Endothelial cell of umbilical vein (primary cell): ENCODE data around the gene OSBPL10. TPM values are rescaled to one million over a fixed set of nuclear protein-coding genes. Genes with fewer than 3 reads are reported as not detected.

Source experiments
- BruUV-seq: library from RNA; stranded (reverse); fragments of 400-500 nt; replicated peaks from 2 replicates; lab custom pipeline; 2021; lab: Mats Ljungman, UMichigan
- CTCF ChIA-PET: fragments of 300-600, 350-600 bp; sonication (Branson Sonifier 250); formaldehyde crosslinking; loops from one replicate; lab custom pipeline; 2021; ENCODE audit warnings: antibody characterized with exemption, inconsistent platforms; lab: Charles Lee
- POLR2A ChIA-PET: fragments of 300-600, 350-600 bp; sonication (Branson Sonifier 250); formaldehyde crosslinking; loops from one replicate; lab custom pipeline; 2021; ENCODE audit warnings: antibody characterized with exemption, inconsistent platforms; lab: Charles Lee
- DNase-seq: peaks from one replicate; pipeline ENCODE4 v3.0.0-alpha.2; 2011; ENCODE audit warnings: low read depth, low spot score
- FAIRE-seq: peaks from 2 replicates; lab custom pipeline; 2011; peaks lifted over from hg19 to GRCh38; lab: Jason Lieb, UNC
- H2AFZ ChIP-seq: 2 replicates; pipeline ENCODE4 v1.6.0; 2012; ENCODE audit warnings: low read depth, low read length, control low read depth, inconsistent platforms
- H3K27ac ChIP-seq: 2 replicates; pipeline ENCODE4 v1.5.1; 2011; ENCODE audit warnings: low read depth, mild to moderate bottlenecking, control low read depth, low read length, moderate library complexity; ENCODE audit not compliant: insufficient read depth
- H3K27me3 ChIP-seq, 2 experiments: 2 replicates each; pipeline versions ENCODE4 v1.6.0 to v1.6.1; 2011; ENCODE audit warnings: low read length in 2 of 2, mixed read lengths in 1 of 2; ENCODE audit not compliant: control insufficient read depth in 2 of 2, insufficient read depth in 2 of 2
- H3K36me3 ChIP-seq, 2 experiments: 2 replicates in 1 of 2; 3 replicates in 1 of 2; pipeline ENCODE4 v1.5.1; 2011; ENCODE audit warnings: low read length in 2 of 2, mild to moderate bottlenecking in 1 of 2, moderate library complexity in 1 of 2; ENCODE audit not compliant: control insufficient read depth in 2 of 2, insufficient read depth in 2 of 2; ENCODE audit errors: extremely low read depth in 1 of 2
- H3K4me1 ChIP-seq: 3 replicates; pipeline ENCODE4 v1.5.1; 2011; ENCODE audit warnings: mild to moderate bottlenecking, low read length; ENCODE audit not compliant: control insufficient read depth, insufficient read depth; ENCODE audit errors: extremely low read depth
- H3K4me2 ChIP-seq: 2 replicates; pipeline ENCODE4 v1.6.1; 2011; ENCODE audit warnings: low read length, control low read depth, mixed read lengths; ENCODE audit not compliant: insufficient read depth
- H3K4me3 ChIP-seq, 3 experiments: fragments of 200-600 bp in 1 of 3; sonication (generic), shearing (Covaris generic) in 1 of 3; replicated peaks in 1 of 3; 2 replicates each; pipeline ENCODE4 v1.5.1; 2011 to 2016; ENCODE audit warnings: control low read depth in 3 of 3, low read length in 3 of 3, mild to moderate bottlenecking in 2 of 3, inconsistent platforms in 1 of 3, low read depth in 1 of 3, moderate library complexity in 1 of 3; ENCODE audit not compliant: insufficient read depth in 1 of 3
- H3K79me2 ChIP-seq: 2 replicates; pipeline ENCODE4 v1.6.0; 2012; ENCODE audit warnings: low read length, inconsistent platforms; ENCODE audit not compliant: control insufficient read depth, insufficient read depth
- H3K9ac ChIP-seq: replicated peaks from 2 replicates; pipeline ENCODE3; 2011; ENCODE audit warnings: low read length, control low read depth; ENCODE audit not compliant: insufficient read depth; ENCODE audit errors: extremely low read depth
- H3K9me1 ChIP-seq: replicated peaks from 3 replicates; pipeline ENCODE4 v1.6.0; 2011; ENCODE audit warnings: mild to moderate bottlenecking, low read length; ENCODE audit not compliant: control insufficient read depth, insufficient read depth; ENCODE audit errors: extremely low read depth
- H3K9me3 ChIP-seq: replicated peaks from 2 replicates; pipeline ENCODE4 v1.5.1; 2012; ENCODE audit warnings: low read length, inconsistent platforms; ENCODE audit not compliant: control insufficient read depth, insufficient read depth
- H4K20me1 ChIP-seq: replicated peaks from 2 replicates; pipeline ENCODE3; 2011; ENCODE audit warnings: mild to moderate bottlenecking, low read length; ENCODE audit not compliant: control insufficient read depth, insufficient read depth; ENCODE audit errors: extremely low read depth
- EZH2 ChIP-seq: IDR thresholded peaks from 2 replicates; pipeline ENCODE4 v1.6.1; 2012; ENCODE audit warnings: borderline replicate concordance, low read depth, mild to moderate bottlenecking, moderate library complexity, low read length, inconsistent platforms; ENCODE audit not compliant: severe bottlenecking
- FOS ChIP-seq: IDR thresholded peaks from 2 replicates; pipeline ENCODE4 v1.6.1; 2011; ENCODE audit warnings: mild to moderate bottlenecking, low read length, moderate library complexity, borderline replicate concordance; ENCODE audit not compliant: insufficient read depth
- GATA2 ChIP-seq: IDR thresholded peaks from 2 replicates; pipeline ENCODE4 v1.7.0; 2011; ENCODE audit warnings: low read depth, mild to moderate bottlenecking, moderate library complexity, mixed read lengths, low read length; ENCODE audit not compliant: insufficient read length, insufficient read depth
- MYC ChIP-seq: IDR thresholded peaks from one replicate; pipeline ENCODE4 v1.6.1; 2011; ENCODE audit warnings: mild to moderate bottlenecking, low read depth, low read length
- POLR2A ChIP-seq: IDR thresholded peaks from 2 replicates; pipeline ENCODE4 v1.6.1; 2012; ENCODE audit warnings: low read depth, mild to moderate bottlenecking, control low read depth, low read length
- POLR2AphosphoS5 ChIP-seq: IDR thresholded peaks from 2 replicates; pipeline ENCODE4 v1.6.1; 2012; ENCODE audit warnings: low read depth, mild to moderate bottlenecking, control low read depth, low read length, moderate library complexity; ENCODE audit not compliant: insufficient read depth
- dilution Hi-C: fragments of 300-500 bp; cut with MboI; formaldehyde crosslinking; loops from one replicate; pipeline ENCODE4 v1.15.0; 2019; ENCODE audit warnings: low sequenced_read_pairs; ENCODE audit not compliant: extremely low pct_ligation_motif_present
- intact Hi-C: fragments of 100-400 bp; cut with micrococcal nuclease; formaldehyde crosslinking; loops from one replicate; pipeline ENCODE4 v1.10.0; 2022
- polyA plus RNA-seq, 4 experiments: library from polyadenylated mRNA; depleted of rRNA in 3 of 4; stranded (reverse) in 3 of 4; unstranded in 1 of 4; fragments of >200 nt; gene quantifications; 2 replicates each; pipeline versions ENCODE4 v1.2.1 to v1.2.3, GENCODE V29; 2011 to 2012; ENCODE audit warnings: missing spikeins in 1 of 4
- total RNA-seq: library from RNA; stranded (reverse); gene quantifications from 2 replicates; pipeline ENCODE4 v1.2.3, GENCODE V29; 2021
- TF ChIP-seq, protein P1 (sequence below): IDR thresholded peaks from 2 replicates; pipeline ENCODE4 v1.6.1; 2011; ENCODE audit not compliant: insufficient read depth, insufficient read length

Gene OSBPL10
- total and polyA plus RNA-seq, 2 donors (not counting 3 experiments of a cell fraction or from before 2014, with no cell fraction given), result 10.8 to 47.6 TPM

DNA sequence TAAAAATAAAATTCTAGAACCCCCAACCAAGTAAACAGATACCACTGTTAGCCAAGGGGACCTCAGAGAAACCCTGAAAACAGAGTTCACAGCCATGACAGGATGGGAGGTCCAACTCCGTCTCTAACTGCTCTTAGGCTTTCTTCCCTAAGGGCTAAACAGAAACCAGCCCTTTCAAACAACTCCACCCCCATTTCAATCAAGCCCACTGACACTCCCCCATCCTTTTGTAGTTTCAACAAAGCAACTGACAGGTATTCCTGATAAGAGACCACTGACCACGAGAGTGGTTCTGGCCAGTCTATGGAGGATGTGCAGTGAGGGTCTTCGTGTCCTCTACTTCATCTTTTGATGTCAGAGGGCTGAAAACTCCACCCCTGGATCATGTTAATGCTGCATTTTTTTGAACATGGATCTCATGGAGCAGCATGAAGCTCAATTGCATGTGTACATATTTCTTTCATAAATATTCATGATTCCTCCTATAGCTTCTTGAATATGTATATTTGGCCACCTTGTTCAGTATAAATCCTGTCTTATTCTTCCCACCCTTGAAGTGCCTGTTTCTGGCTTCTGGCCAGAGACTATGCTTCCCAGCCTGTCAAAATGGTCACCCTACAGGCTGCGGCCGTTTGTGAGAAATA, 222.6 kb downstream of the OSBPL10 start:
- FAIRE-seq (no peak), DNase-seq (no peak)
- Histone ChIP-seq H4K20me1 (no peaks in the 10 kb centered on the region), H3K9me1 (no peaks in the 10 kb centered on the region), H3K9me3 (no peaks in the 10 kb centered on the region), H2AFZ (no peak overlapping the region), H3K27ac (no peak overlapping the region), H3K36me3 (no peaks in the 10 kb centered on the region), H3K27me3 (no peaks in the 10 kb centered on the region), H3K4me3 (no peak overlapping the region), H3K4me2 (no peak overlapping the region), H3K9ac (no peak overlapping the region), H3K79me2 (no peaks in the 10 kb centered on the region), H3K4me1 (no peaks in the 10 kb centered on the region)
- CTCF ChIA-PET, result interaction anchor here (1.0 kb wide), 1 partner anchor 10 kb away, joined by 3 read pairs; no protein-coding TSS in a partner anchor
- BruUV-seq, result no TSS peak
- no peak for TF ChIP-seq POLR2A
- no peak for TF ChIP-seq MYC
- no peak for TF ChIP-seq EZH2
- no peak for TF ChIP-seq FOS
- TF ChIP-seq POLR2AphosphoS5, result no peak
- TF ChIP-seq, protein P1, sequence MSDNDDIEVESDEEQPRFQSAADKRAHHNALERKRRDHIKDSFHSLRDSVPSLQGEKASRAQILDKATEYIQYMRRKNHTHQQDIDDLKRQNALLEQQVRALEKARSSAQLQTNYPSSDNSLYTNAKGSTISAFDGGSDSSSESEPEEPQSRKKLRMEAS, result no peak
- no peak for TF ChIP-seq GATA2
- intact Hi-C loops (no loop called here), dilution Hi-C loops (no loop called here)
- POLR2A ChIA-PET, result no interaction called here
